Measurements from ENCODE around the gene HJURP. TPM values are rescaled to one million over a fixed set of nuclear protein-coding genes. Genes with fewer than 3 reads are reported as not detected.

The HJURP gene
- polyA plus RNA-seq, 1 of the 3 experiments (the other 2 are of a cell fraction) = 13.2 TPM

- ChIA-PET CTCF (interaction anchor here (0.7 to 1.5 kb wide), 3 partner anchors 8 to 21 kb away, joined by 3 read pairs; no protein-coding TSS in a partner anchor), POLR2A (interaction anchor here (0.7 kb wide), 1 partner anchor 1303 kb away, joined by 3 read pairs; no protein-coding TSS in a partner anchor)
- Histone ChIP-seq H4K20me1 (ENCODE audit: insufficient read depth) (peaks cover 10% of the 10 kb centered on the region; the same call in 1 of the 2 replicates), H3K4me3 (ENCODE audit: low read depth in 2 of 2, low read length in 1 of 2) (peak overlapping the region in 1 of 2 experiments; percentile 93; a peak in 1 of 4 replicates), H3K9me2 (no peaks in the 10 kb centered on the region), H3F3A (replicated peaks; ENCODE audit: insufficient read depth) (peaks cover 3% of the 10 kb centered on the region), H3K36me3 (replicated peaks in 1 of 2; ENCODE audit: control insufficient read depth in 1 of 2, insufficient read depth in 2 of 2, low read length in 1 of 2) (peaks cover 6 to 16% of the 10 kb centered on the region in 2 experiments), H3K4me1 (ENCODE audit: control insufficient read depth in 1 of 2, insufficient read depth in 2 of 2, low read depth in 1 of 2, low read length in 1 of 2) (peaks cover 11 to 20% of the 10 kb centered on the region in 2 experiments; a peak in 2 of 4 replicates), H3K9ac (no peak overlapping the region), H3K79me2 (ENCODE audit: insufficient read depth) (peaks cover 40% of the 10 kb centered on the region), H3K27me3 (ENCODE audit: insufficient read depth) (no peaks in the 10 kb centered on the region), H3K4me2 (peak overlapping the region; percentile 96), H2AFZ (ENCODE audit: low read depth) (peak overlapping the region; percentile 99; the same call in 1 of the 2 replicates), H3K27ac (ENCODE audit: low read depth in 2 of 2, low read length in 1 of 2) (no peak overlapping the region), H3K9me3 (no peaks in the 10 kb centered on the region)
- TF ChIP-seq, protein P1, sequence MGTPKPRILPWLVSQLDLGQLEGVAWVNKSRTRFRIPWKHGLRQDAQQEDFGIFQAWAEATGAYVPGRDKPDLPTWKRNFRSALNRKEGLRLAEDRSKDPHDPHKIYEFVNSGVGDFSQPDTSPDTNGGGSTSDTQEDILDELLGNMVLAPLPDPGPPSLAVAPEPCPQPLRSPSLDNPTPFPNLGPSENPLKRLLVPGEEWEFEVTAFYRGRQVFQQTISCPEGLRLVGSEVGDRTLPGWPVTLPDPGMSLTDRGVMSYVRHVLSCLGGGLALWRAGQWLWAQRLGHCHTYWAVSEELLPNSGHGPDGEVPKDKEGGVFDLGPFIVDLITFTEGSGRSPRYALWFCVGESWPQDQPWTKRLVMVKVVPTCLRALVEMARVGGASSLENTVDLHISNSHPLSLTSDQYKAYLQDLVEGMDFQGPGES (IDR thresholded peaks at IDR 0.05; ENCODE audit: low read depth, low read length) = no peak
- TF ChIP-seq MXI1 (IDR thresholded peaks at IDR 0.05; ENCODE audit: low read depth, low read length) (no peak), MEF2A (IDR thresholded peaks at IDR 0.05; ENCODE audit: borderline replicate concordance, low read depth) (no peak), POLR2AphosphoS5 (IDR thresholded peaks at IDR 0.05; ENCODE audit: low read depth, low read length) (no peak)
- TF ChIP-seq, protein P2, sequence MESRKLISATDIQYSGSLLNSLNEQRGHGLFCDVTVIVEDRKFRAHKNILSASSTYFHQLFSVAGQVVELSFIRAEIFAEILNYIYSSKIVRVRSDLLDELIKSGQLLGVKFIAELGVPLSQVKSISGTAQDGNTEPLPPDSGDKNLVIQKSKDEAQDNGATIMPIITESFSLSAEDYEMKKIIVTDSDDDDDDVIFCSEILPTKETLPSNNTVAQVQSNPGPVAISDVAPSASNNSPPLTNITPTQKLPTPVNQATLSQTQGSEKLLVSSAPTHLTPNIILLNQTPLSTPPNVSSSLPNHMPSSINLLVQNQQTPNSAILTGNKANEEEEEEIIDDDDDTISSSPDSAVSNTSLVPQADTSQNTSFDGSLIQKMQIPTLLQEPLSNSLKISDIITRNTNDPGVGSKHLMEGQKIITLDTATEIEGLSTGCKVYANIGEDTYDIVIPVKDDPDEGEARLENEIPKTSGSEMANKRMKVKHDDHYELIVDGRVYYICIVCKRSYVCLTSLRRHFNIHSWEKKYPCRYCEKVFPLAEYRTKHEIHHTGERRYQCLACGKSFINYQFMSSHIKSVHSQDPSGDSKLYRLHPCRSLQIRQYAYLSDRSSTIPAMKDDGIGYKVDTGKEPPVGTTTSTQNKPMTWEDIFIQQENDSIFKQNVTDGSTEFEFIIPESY (IDR thresholded peaks at IDR 0.05; ENCODE audit: borderline replicate concordance, low read depth) = no peak
- WGBS (ENCODE audit: low lambda C conversion rate) = 84% methylated on average over 5 of the region's 5 CpGs
- no peak for DNase-seq
Measured at GRCh38 chr2:233855345-233855744, 1.0 kb upstream of the HJURP start.

DNA sequence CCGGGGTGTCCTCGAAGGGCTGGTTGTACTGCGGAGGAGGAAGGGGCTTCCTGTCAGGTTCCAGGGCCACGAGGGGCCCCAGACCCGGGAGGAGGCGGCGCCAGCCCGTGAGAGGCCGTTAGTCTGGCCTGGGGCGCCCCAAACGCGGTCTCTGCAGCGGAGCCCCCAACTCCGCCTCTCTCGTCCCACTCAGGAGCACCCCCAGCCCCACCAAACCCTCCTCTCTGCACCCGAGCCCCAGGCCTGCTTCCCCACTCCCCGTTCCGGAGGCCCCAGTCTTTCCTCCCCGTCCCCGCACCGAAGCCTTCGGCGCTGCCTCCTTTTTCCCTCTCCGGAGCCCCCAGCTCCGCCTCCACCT lies 473 bp downstream of the HJURP start:
- Histone ChIP-seq H2AFZ (ENCODE audit: low read depth) (peak overlapping the region; percentile 95), H3F3A (replicated peaks; ENCODE audit: insufficient read depth) (peaks cover 3% of the 10 kb centered on the region), H3K79me2 (ENCODE audit: insufficient read depth) (peaks cover 55% of the 10 kb centered on the region), H3K36me3 (replicated peaks in 1 of 2; ENCODE audit: control insufficient read depth in 1 of 2, insufficient read depth in 2 of 2, low read length in 1 of 2) (peaks cover 14 to 22% of the 10 kb centered on the region in 2 experiments), H3K4me3 (ENCODE audit: low read depth in 2 of 2, low read length in 1 of 2) (peak overlapping the region; percentile 92 to 93), H3K9me2 (no peaks in the 10 kb centered on the region), H3K27ac (ENCODE audit: low read depth in 2 of 2, low read length in 1 of 2) (peak overlapping the region; percentile 51 to 56), H3K4me1 (ENCODE audit: control insufficient read depth in 1 of 2, insufficient read depth in 2 of 2, low read depth in 1 of 2, low read length in 1 of 2) (peaks cover 11 to 20% of the 10 kb centered on the region in 2 experiments; a peak in 2 of 4 replicates), H3K9me3 (no peaks in the 10 kb centered on the region), H3K4me2 (peak overlapping the region; percentile 96), H4K20me1 (ENCODE audit: insufficient read depth) (peaks cover 21% of the 10 kb centered on the region; the same call in 1 of the 2 replicates), H3K9ac (peak overlapping the region; percentile 88), H3K27me3 (ENCODE audit: insufficient read depth) (no peaks in the 10 kb centered on the region)
- ChIA-PET CTCF (no interaction called here), POLR2A (no interaction called here)
- DNase-seq = no peak
- TF ChIP-seq JUND (IDR thresholded peaks at IDR 0.05) = no peak
- no peak for TF ChIP-seq USF2 (IDR thresholded peaks at IDR 0.05; ENCODE audit: borderline replicate concordance, low read depth, low read length)
- no peak for TF ChIP-seq SIN3A (IDR thresholded peaks at IDR 0.05; ENCODE audit: borderline replicate concordance, low read depth, low read length)
- no peak for TF ChIP-seq RXRA (IDR thresholded peaks at IDR 0.05; ENCODE audit: borderline replicate concordance, low read depth)
- TF ChIP-seq FOXJ3 (CRISPR knock-in tag; IDR thresholded peaks at IDR 0.05) = no peak
- no peak for TF ChIP-seq GATA2 (CRISPR knock-in tag; IDR thresholded peaks at IDR 0.05)
- no peak for TF ChIP-seq POLR2AphosphoS5 (IDR thresholded peaks at IDR 0.05; ENCODE audit: low read depth, low read length)
- TF ChIP-seq, protein P2 (IDR thresholded peaks at IDR 0.05; ENCODE audit: borderline replicate concordance, low read depth) = no peak
- TF ChIP-seq CTCF (IDR thresholded peaks at IDR 0.05) = no peak
- TF ChIP-seq, protein P1 (IDR thresholded peaks at IDR 0.05; ENCODE audit: low read depth, low read length) = no peak
- no peak for TF ChIP-seq TCF12 (IDR thresholded peaks at IDR 0.05)
- no peak for TF ChIP-seq NFIC (IDR thresholded peaks at IDR 0.05; ENCODE audit: borderline replicate concordance)
- WGBS (ENCODE audit: low lambda C conversion rate) = 2% methylated on average over 20 of the region's 25 CpGs

All from SK-N-SH (cell line).